ENCODE results near the gene CBR1.

- no peak for TF ChIP-seq CTCF (IDR thresholded peaks at IDR 0.05; ENCODE audit: control extremely low read depth in 1 of 3, insufficient read depth in 1 of 3, low read depth in 1 of 3, low read length in 3 of 3)
- TF ChIP-seq POLR2AphosphoS5 (IDR thresholded peaks at IDR 0.05; ENCODE audit: low read depth, low read length), result no peak
- TF ChIP-seq RAD21 (IDR thresholded peaks at IDR 0.05 in 1 of 2, conservative IDR thresholded peaks at IDR 0.05 in 1 of 2; ENCODE audit: low read depth in 2 of 2, low read length in 2 of 2), result no peak
These were observed at the start of gene CBR1 for GRCh38 chr21:36069713-36070583.

Data from H1 (cell line).